Endothelial cell of umbilical vein (primary cell): Measurements from ENCODE around the gene TRAF3IP1. TPM values are rescaled to one million over a fixed set of nuclear protein-coding genes. Genes with fewer than 3 reads are reported as not detected.

Source experiments
- BruUV-seq: library from RNA; stranded (reverse); fragments of 400-500 nt; replicated peaks from 2 replicates; lab custom pipeline; 2021; lab: Mats Ljungman, UMichigan
- CTCF ChIA-PET: fragments of 300-600, 350-600 bp; sonication (Branson Sonifier 250); formaldehyde crosslinking; loops from one replicate; lab custom pipeline; 2021; ENCODE audit warnings: antibody characterized with exemption, inconsistent platforms; lab: Charles Lee
- POLR2A ChIA-PET: fragments of 300-600, 350-600 bp; sonication (Branson Sonifier 250); formaldehyde crosslinking; loops from one replicate; lab custom pipeline; 2021; ENCODE audit warnings: antibody characterized with exemption, inconsistent platforms; lab: Charles Lee
- DNase-seq: peaks from one replicate; pipeline ENCODE4 v3.0.0-alpha.2; 2011; ENCODE audit warnings: low read depth, low spot score
- FAIRE-seq: peaks from 2 replicates; lab custom pipeline; 2011; peaks lifted over from hg19 to GRCh38; lab: Jason Lieb, UNC
- H2AFZ ChIP-seq: 2 replicates; pipeline ENCODE4 v1.6.0; 2012; ENCODE audit warnings: low read depth, low read length, control low read depth, inconsistent platforms
- H3K27ac ChIP-seq: 2 replicates; pipeline ENCODE4 v1.5.1; 2011; ENCODE audit warnings: low read depth, mild to moderate bottlenecking, control low read depth, low read length, moderate library complexity; ENCODE audit not compliant: insufficient read depth
- H3K27me3 ChIP-seq, 2 experiments: 2 replicates each; pipeline versions ENCODE4 v1.6.0 to v1.6.1; 2011; ENCODE audit warnings: low read length in 2 of 2, mixed read lengths in 1 of 2; ENCODE audit not compliant: control insufficient read depth in 2 of 2, insufficient read depth in 2 of 2
- H3K36me3 ChIP-seq, 2 experiments: 2 replicates in 1 of 2; 3 replicates in 1 of 2; pipeline ENCODE4 v1.5.1; 2011; ENCODE audit warnings: low read length in 2 of 2, mild to moderate bottlenecking in 1 of 2, moderate library complexity in 1 of 2; ENCODE audit not compliant: control insufficient read depth in 2 of 2, insufficient read depth in 2 of 2; ENCODE audit errors: extremely low read depth in 1 of 2
- H3K4me1 ChIP-seq: 3 replicates; pipeline ENCODE4 v1.5.1; 2011; ENCODE audit warnings: mild to moderate bottlenecking, low read length; ENCODE audit not compliant: control insufficient read depth, insufficient read depth; ENCODE audit errors: extremely low read depth
- H3K4me2 ChIP-seq: 2 replicates; pipeline ENCODE4 v1.6.1; 2011; ENCODE audit warnings: low read length, control low read depth, mixed read lengths; ENCODE audit not compliant: insufficient read depth
- H3K4me3 ChIP-seq, 3 experiments: fragments of 200-600 bp in 1 of 3; sonication (generic), shearing (Covaris generic) in 1 of 3; replicated peaks in 1 of 3; 2 replicates each; pipeline ENCODE4 v1.5.1; 2011 to 2016; ENCODE audit warnings: control low read depth in 3 of 3, low read length in 3 of 3, mild to moderate bottlenecking in 2 of 3, inconsistent platforms in 1 of 3, low read depth in 1 of 3, moderate library complexity in 1 of 3; ENCODE audit not compliant: insufficient read depth in 1 of 3
- H3K79me2 ChIP-seq: 2 replicates; pipeline ENCODE4 v1.6.0; 2012; ENCODE audit warnings: low read length, inconsistent platforms; ENCODE audit not compliant: control insufficient read depth, insufficient read depth
- H3K9ac ChIP-seq: replicated peaks from 2 replicates; pipeline ENCODE3; 2011; ENCODE audit warnings: low read length, control low read depth; ENCODE audit not compliant: insufficient read depth; ENCODE audit errors: extremely low read depth
- H3K9me1 ChIP-seq: replicated peaks from 3 replicates; pipeline ENCODE4 v1.6.0; 2011; ENCODE audit warnings: mild to moderate bottlenecking, low read length; ENCODE audit not compliant: control insufficient read depth, insufficient read depth; ENCODE audit errors: extremely low read depth
- H3K9me3 ChIP-seq: replicated peaks from 2 replicates; pipeline ENCODE4 v1.5.1; 2012; ENCODE audit warnings: low read length, inconsistent platforms; ENCODE audit not compliant: control insufficient read depth, insufficient read depth
- H4K20me1 ChIP-seq: replicated peaks from 2 replicates; pipeline ENCODE3; 2011; ENCODE audit warnings: mild to moderate bottlenecking, low read length; ENCODE audit not compliant: control insufficient read depth, insufficient read depth; ENCODE audit errors: extremely low read depth
- EZH2 ChIP-seq: IDR thresholded peaks from 2 replicates; pipeline ENCODE4 v1.6.1; 2012; ENCODE audit warnings: borderline replicate concordance, low read depth, mild to moderate bottlenecking, moderate library complexity, low read length, inconsistent platforms; ENCODE audit not compliant: severe bottlenecking
- FOS ChIP-seq: IDR thresholded peaks from 2 replicates; pipeline ENCODE4 v1.6.1; 2011; ENCODE audit warnings: mild to moderate bottlenecking, low read length, moderate library complexity, borderline replicate concordance; ENCODE audit not compliant: insufficient read depth
- GATA2 ChIP-seq: IDR thresholded peaks from 2 replicates; pipeline ENCODE4 v1.7.0; 2011; ENCODE audit warnings: low read depth, mild to moderate bottlenecking, moderate library complexity, mixed read lengths, low read length; ENCODE audit not compliant: insufficient read length, insufficient read depth
- JUN ChIP-seq: IDR thresholded peaks from 2 replicates; pipeline ENCODE4 v1.6.1; 2011; ENCODE audit warnings: borderline replicate concordance, low read depth; ENCODE audit not compliant: insufficient read length, insufficient read depth
- MAX ChIP-seq: IDR thresholded peaks from 2 replicates; pipeline ENCODE4 v1.6.1; 2011; ENCODE audit not compliant: insufficient read depth, insufficient read length
- MYC ChIP-seq: IDR thresholded peaks from one replicate; pipeline ENCODE4 v1.6.1; 2011; ENCODE audit warnings: mild to moderate bottlenecking, low read depth, low read length
- POLR2A ChIP-seq: IDR thresholded peaks from 2 replicates; pipeline ENCODE4 v1.6.1; 2012; ENCODE audit warnings: low read depth, mild to moderate bottlenecking, control low read depth, low read length
- POLR2AphosphoS5 ChIP-seq: IDR thresholded peaks from 2 replicates; pipeline ENCODE4 v1.6.1; 2012; ENCODE audit warnings: low read depth, mild to moderate bottlenecking, control low read depth, low read length, moderate library complexity; ENCODE audit not compliant: insufficient read depth
- dilution Hi-C: fragments of 300-500 bp; cut with MboI; formaldehyde crosslinking; loops from one replicate; pipeline ENCODE4 v1.15.0; 2019; ENCODE audit warnings: low sequenced_read_pairs; ENCODE audit not compliant: extremely low pct_ligation_motif_present
- intact Hi-C: fragments of 100-400 bp; cut with micrococcal nuclease; formaldehyde crosslinking; loops from one replicate; pipeline ENCODE4 v1.10.0; 2022
- polyA plus RNA-seq, 4 experiments: library from polyadenylated mRNA; depleted of rRNA in 3 of 4; stranded (reverse) in 3 of 4; unstranded in 1 of 4; fragments of >200 nt; gene quantifications; 2 replicates each; pipeline versions ENCODE4 v1.2.1 to v1.2.3, GENCODE V29; 2011 to 2012; ENCODE audit warnings: missing spikeins in 1 of 4
- total RNA-seq: library from RNA; stranded (reverse); gene quantifications from 2 replicates; pipeline ENCODE4 v1.2.3, GENCODE V29; 2021
- TF ChIP-seq, protein P1 (sequence below), 2 donors: IDR thresholded peaks; 1 replicate in 1 of 2; 2 replicates in 1 of 2; pipeline ENCODE4 v1.5.1; 2011; ENCODE audit warnings: low read length in 2 of 2, mild to moderate bottlenecking in 2 of 2, moderate library complexity in 2 of 2, control low read depth in 1 of 2, inconsistent platforms in 1 of 2, low read depth in 1 of 2; ENCODE audit not compliant: insufficient read depth in 1 of 2; ENCODE audit errors: extremely low read depth in 1 of 2

Gene TRAF3IP1
- total and polyA plus RNA-seq, 2 donors (not counting 3 experiments of a cell fraction or from before 2014, with no cell fraction given), result 3.4 to 15.9 TPM

- Histone ChIP-seq H3K9me1 (no peaks in the 10 kb centered on the region), H3K4me3 (no peak overlapping the region), H3K27me3 (no peaks in the 10 kb centered on the region), H3K4me2 (no peak overlapping the region), H3K4me1 (peaks cover 6% of the 10 kb centered on the region), H3K79me2 (no peaks in the 10 kb centered on the region), H4K20me1 (no peaks in the 10 kb centered on the region), H2AFZ (no peak overlapping the region), H3K9ac (no peak overlapping the region), H3K36me3 (no peaks in the 10 kb centered on the region), H3K9me3 (no peaks in the 10 kb centered on the region), H3K27ac (no peak overlapping the region)
- no TSS peak for BruUV-seq
- intact Hi-C loops (no loop called here), dilution Hi-C loops (no loop called here)
- FAIRE-seq (no peak), DNase-seq (no peak)
- TF ChIP-seq POLR2AphosphoS5 (no peak), JUN (no peak)
- CTCF ChIA-PET, result no interaction called here
- POLR2A ChIA-PET, result no interaction called here
These were observed 26.3 kb upstream of the TRAF3IP1 start for GRCh38 chr2:238294046-238294392.

DNA sequence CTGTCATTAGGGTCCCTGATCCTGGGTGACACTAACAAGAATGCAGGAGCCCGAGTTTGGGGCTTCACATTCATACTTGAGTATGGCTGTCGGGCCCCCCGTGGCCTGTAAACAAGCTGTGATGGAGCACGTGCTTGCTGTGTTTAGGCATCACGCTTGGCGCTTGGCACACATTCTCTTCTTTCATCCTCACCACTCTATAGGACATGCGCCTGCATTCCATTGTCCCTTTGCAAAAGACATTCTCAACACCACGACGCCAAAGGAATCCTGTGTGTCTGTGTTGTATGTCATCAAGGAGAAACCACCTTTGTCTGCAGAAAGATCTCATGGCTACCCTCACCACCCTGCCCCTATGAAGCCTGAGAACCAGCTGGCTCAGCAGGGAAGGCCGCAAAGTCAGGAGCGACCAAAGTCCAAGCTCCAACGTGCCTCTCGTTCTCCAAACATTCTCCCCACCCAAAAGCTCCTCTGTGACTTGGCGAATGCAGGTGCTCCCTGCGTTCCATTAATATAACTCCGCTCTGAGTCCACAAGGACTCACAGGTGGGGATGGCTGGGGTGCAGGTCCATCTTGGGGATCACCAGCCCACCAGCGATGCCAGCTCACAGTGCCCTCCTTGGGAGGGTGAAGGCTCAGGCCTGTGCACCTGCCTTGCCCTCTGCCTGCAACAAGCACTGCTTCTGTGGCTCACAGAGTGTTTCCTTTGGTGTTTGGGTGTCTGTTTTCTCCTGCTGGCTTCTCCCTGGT, 25.8 kb upstream of the TRAF3IP1 start:
- Histone ChIP-seq H3K4me1 (peaks cover under 1% of the 10 kb centered on the region), H3K27ac (no peak overlapping the region), H3K9me1 (no peaks in the 10 kb centered on the region), H4K20me1 (no peaks in the 10 kb centered on the region), H3K4me2 (no peak overlapping the region), H3K79me2 (no peaks in the 10 kb centered on the region), H2AFZ (no peak overlapping the region), H3K9ac (no peak overlapping the region), H3K36me3 (no peaks in the 10 kb centered on the region), H3K27me3 (no peaks in the 10 kb centered on the region), H3K9me3 (no peaks in the 10 kb centered on the region), H3K4me3 (no peak overlapping the region)
- intact Hi-C loops, result no loop called here
- FAIRE-seq (no peak), DNase-seq (no peak)
- ChIA-PET CTCF (no interaction called here), POLR2A (no interaction called here)
- dilution Hi-C loops, result no loop called here
- BruUV-seq, result no TSS peak
- no peak for TF ChIP-seq EZH2
- no peak for TF ChIP-seq MYC
- TF ChIP-seq POLR2A, result no peak
- TF ChIP-seq MAX, result no peak
- no peak for TF ChIP-seq FOS
- TF ChIP-seq JUN, result no peak
- TF ChIP-seq, protein P1, sequence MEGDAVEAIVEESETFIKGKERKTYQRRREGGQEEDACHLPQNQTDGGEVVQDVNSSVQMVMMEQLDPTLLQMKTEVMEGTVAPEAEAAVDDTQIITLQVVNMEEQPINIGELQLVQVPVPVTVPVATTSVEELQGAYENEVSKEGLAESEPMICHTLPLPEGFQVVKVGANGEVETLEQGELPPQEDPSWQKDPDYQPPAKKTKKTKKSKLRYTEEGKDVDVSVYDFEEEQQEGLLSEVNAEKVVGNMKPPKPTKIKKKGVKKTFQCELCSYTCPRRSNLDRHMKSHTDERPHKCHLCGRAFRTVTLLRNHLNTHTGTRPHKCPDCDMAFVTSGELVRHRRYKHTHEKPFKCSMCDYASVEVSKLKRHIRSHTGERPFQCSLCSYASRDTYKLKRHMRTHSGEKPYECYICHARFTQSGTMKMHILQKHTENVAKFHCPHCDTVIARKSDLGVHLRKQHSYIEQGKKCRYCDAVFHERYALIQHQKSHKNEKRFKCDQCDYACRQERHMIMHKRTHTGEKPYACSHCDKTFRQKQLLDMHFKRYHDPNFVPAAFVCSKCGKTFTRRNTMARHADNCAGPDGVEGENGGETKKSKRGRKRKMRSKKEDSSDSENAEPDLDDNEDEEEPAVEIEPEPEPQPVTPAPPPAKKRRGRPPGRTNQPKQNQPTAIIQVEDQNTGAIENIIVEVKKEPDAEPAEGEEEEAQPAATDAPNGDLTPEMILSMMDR (IDR thresholded peaks at IDR 0.05; ENCODE audit: extremely low read depth in 1 of 2, insufficient read depth in 1 of 2, low read depth in 1 of 2, low read length in 2 of 2), result no peak
- no peak for TF ChIP-seq GATA2
- no peak for TF ChIP-seq POLR2AphosphoS5
